Activated T-helper 1 cell treated with anti-CD3 and anti-CD28 coated beads, Interleukin-12 subunit alpha, Interleukin-12 subunit beta, Interleukin-2, Interleukin-4 antibody, amounts not matched to agents 30 ng/mL and 10 ng/mL and 1 ng/mL, durations not matched to agents 14 hours and 24 hours and 36 hours (primary cell): ENCODE data around the gene GYS2. TPM values are rescaled to one million over a fixed set of nuclear protein-coding genes. Genes with fewer than 3 reads are reported as not detected.

Experiments used
- DNase-seq: peaks from one replicate; pipeline ENCODE4 v3.0.0; 2021; ENCODE audit warnings: low spot score
- H3K27ac Mint-ChIP-seq: one replicate; pipeline ENCODE4 v1.8.0; 2021; ENCODE audit warnings: mild to moderate bottlenecking, mixed read lengths
- H3K27me3 Mint-ChIP-seq: one replicate; pipeline ENCODE4 v1.8.0; 2022; ENCODE audit warnings: mild to moderate bottlenecking, moderate library complexity, mixed read lengths; ENCODE audit not compliant: insufficient read depth
- H3K36me3 Mint-ChIP-seq: one replicate; pipeline ENCODE4 v1.8.0; 2021; ENCODE audit warnings: low read depth, mixed read lengths
- H3K4me1 Mint-ChIP-seq: one replicate; pipeline ENCODE4 v1.8.0; 2021; ENCODE audit warnings: low read depth, mixed read lengths
- H3K4me3 Mint-ChIP-seq: one replicate; pipeline ENCODE4 v1.8.0; 2021; ENCODE audit warnings: mild to moderate bottlenecking, moderate library complexity, mixed read lengths
- H3K9me3 Mint-ChIP-seq: one replicate; pipeline ENCODE4 v1.8.0; 2021; ENCODE audit warnings: mixed read lengths
- intact Hi-C: fragments of 100-400 bp; cut with micrococcal nuclease; formaldehyde crosslinking; loops from one replicate; pipeline ENCODE4 v1.15.1; 2024
- total RNA-seq: library from RNA; stranded (reverse); gene quantifications from 2 replicates; pipeline ENCODE4 v1.2.3, GENCODE V29; 2022

GYS2 gene
- total RNA-seq, 1 donor from 2014 or later, result 0.16 TPM

DNA sequence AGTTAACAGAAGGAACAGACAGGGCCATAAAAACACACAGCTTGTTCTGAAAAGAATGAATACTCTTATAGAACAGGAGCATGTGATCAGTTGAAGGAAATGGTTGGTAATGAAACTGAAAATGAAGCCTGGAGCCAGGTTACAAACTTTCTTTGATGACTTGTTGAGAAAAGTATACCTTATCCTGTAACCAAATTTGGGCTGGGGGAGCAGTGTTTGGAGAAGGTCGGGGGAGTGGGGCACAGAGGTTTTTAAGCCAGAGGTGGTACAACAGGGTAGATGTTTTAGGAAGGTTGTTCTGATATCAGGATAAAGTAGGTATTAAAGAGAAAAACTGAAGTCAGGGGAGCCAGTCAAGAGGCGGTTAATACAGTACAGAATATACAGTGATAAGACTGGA, 94.9 kb downstream of the GYS2 start:
- Mint-ChIP-seq H3K4me1 (peaks cover 42% of the 10 kb centered on the region), H3K4me3 (peak overlapping the region; percentile 76), H3K9me3 (no peaks in the 10 kb centered on the region), H3K27me3 (no peaks in the 10 kb centered on the region), H3K27ac (peak overlapping the region; percentile 89), H3K36me3 (peaks cover 46% of the 10 kb centered on the region)
- intact Hi-C loops, result loop anchor here (1.0 to 10.0 kb wide), 4 partner anchors 8 to 195 kb away; partner anchors contain the start of genes GOLT1B, LDHB and RECQL
- DNase-seq, result peak; percentile 33

DNA sequence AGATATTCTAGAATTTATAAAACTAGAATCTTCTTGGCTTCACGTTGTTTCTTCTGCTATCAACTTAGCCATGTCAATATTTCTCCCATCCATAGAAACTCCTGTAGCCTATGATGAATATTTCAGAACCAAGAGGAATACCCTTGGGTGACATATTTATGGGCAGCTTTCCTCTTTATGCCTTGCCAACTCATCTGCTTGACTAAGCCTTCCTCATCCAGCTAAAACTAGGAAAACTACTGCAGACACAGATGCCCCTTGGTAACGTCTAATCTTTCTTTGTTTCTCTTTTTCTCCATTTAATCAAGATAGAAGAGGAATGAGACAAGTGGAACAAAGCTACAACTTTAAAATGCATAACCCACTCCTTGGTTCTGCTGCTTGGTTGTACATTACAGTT, 96.8 kb downstream of the GYS2 start:
- no peak overlapping the region for H3K4me3 Mint-ChIP-seq
- no peak for DNase-seq
- H3K36me3 Mint-ChIP-seq, result peaks cover 34% of the 10 kb centered on the region
- H3K9me3 Mint-ChIP-seq, result no peaks in the 10 kb centered on the region
- H3K27me3 Mint-ChIP-seq, result no peaks in the 10 kb centered on the region
- peaks cover 61% of the 10 kb centered on the region for H3K4me1 Mint-ChIP-seq
- intact Hi-C loops, result loop anchor here (10.0 kb wide), 1 partner anchor 193 kb away; no protein-coding TSS in a partner anchor
- H3K27ac Mint-ChIP-seq, result no peak overlapping the region

DNA sequence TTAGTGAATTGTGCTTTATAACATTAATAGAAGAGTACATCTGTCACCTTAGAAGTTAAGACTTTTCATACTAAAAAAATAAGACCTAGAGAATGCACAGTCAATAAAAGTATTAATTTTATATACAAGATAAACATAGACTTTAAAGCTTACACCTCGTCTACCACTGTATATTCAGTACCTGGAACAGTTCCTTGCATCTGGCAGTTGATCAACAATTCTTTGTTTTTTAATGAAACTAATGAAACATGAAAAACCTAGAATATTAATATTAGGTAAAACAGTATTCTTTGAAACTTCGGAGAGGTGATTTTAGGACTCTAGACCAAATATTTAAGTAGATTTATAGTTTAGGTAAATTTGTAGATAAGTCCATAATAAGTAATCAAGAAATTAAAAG, 98.8 kb downstream of the GYS2 start:
- DNase-seq, result no peak
- Mint-ChIP-seq H3K9me3 (no peaks in the 10 kb centered on the region), H3K27me3 (no peaks in the 10 kb centered on the region), H3K4me3 (no peak overlapping the region), H3K27ac (no peak overlapping the region), H3K36me3 (peaks cover 27% of the 10 kb centered on the region), H3K4me1 (peaks cover 60% of the 10 kb centered on the region)
- intact Hi-C loops, result loop anchor here (10.0 kb wide), 1 partner anchor 191 kb away; no protein-coding TSS in a partner anchor

DNA sequence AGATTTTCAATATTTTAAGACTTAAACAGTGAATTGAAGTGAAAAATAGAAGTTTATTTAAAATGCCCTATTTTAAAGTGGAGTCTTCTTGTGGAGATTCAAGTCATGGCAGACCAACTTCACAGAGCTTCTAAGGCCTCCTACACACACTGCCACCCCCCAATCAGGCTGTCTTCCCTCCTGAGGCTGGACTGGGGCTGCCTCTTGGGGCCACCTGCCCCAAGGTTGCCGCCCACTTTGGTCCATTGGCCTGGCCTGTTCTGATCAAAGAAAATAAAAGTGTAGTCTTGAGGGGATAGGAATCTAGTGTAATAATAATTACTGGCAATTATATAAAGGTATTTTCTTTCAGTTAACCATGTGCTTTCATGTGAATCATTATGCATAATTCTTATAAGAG, 101.8 kb downstream of the GYS2 start:
- Mint-ChIP-seq H3K36me3 (peaks cover 12% of the 10 kb centered on the region), H3K27me3 (no peaks in the 10 kb centered on the region), H3K4me1 (peaks cover 49% of the 10 kb centered on the region), H3K27ac (peak overlapping the region; percentile 8), H3K4me3 (no peak overlapping the region), H3K9me3 (no peaks in the 10 kb centered on the region)
- DNase-seq, result no peak
- intact Hi-C loops, result loop anchor here (5.0 to 10.0 kb wide), 2 partner anchors 188 to 544 kb away; partner anchors contain the start of gene CMAS

DNA sequence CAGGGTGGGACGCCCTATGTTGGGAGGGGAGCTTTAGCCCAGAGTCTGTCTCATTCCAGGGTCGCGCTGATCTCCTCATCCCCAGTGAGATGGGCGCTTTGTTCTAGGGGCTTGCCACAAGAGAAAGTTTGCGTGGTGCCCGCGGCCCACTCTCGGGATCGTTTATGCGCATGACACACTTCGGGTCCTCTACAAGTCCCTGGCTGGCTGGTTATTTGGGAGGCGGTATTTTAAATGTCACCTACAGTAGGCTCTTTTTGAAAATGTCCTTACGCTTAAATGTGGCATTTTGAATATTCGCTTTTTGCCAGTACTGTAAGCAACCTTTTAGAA, 102.5 kb downstream of the GYS2 start:
- H3K9me3 Mint-ChIP-seq, result no peaks in the 10 kb centered on the region
- H3K4me1 Mint-ChIP-seq, result peaks cover 49% of the 10 kb centered on the region
- H3K27me3 Mint-ChIP-seq, result no peaks in the 10 kb centered on the region
- peak; percentile 25 for DNase-seq
- intact Hi-C loops, result loop anchor here (5.0 to 10.0 kb wide), 2 partner anchors 187 to 545 kb away; partner anchors contain the start of gene CMAS
- H3K36me3 Mint-ChIP-seq, result peaks cover 14% of the 10 kb centered on the region
- H3K4me3 Mint-ChIP-seq, result no peak overlapping the region
- H3K27ac Mint-ChIP-seq, result no peak overlapping the region

DNA sequence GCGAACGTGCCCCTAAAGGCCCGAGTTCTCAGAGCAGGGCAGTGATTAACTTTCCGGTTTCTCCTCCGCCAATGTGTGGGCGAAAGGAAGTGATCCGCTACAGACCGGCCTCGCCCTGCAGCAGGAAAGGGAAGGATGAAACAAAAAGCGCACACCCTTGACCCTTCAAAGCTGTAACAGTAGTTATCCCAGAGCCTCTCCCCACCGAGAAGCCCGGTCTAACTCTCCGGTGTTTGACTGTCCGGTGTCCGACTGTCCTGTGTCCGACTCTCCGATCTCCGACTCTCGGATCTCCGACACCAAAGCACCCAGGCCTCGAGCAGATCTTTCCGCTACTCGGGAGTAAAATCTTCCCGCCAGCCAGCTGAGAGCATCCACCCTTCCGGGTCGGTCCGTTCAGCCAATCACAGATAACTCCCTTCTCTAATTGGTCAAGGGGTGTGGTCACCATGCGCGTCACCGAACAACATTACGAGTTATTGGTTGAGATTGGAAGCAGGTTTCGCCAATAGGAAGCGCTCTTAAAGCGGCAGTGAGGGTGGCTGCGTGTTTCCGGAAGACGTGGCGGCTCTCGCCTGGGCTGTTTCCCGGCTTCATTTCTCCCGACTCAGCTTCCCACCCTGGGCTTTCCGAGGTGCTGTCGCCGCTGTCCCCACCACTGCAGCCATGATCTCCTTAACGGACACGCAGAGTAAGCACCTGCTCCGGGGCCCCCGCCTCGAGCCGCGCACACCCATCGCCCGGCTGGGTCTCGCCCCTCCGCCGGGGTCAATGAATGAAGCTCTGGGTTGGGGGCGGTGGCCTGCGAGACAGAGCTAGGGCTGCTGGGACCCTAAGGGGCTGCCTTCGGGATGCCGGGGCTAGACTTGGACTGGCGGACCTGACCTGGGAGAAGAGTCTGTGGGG, 103.1 kb downstream of the GYS2 start, which contains the start of the genes GOLT1B and RECQL:
GOLT1B (plus strand) TSS at position 532 of the 906 bp plus-strand sequence; CDS start at position 667, 135 bp downstream.
RECQL (minus strand) TSS at position 378 of the 906 bp plus-strand sequence. CDS start 2,065 bp downstream, outside the sequence.
- Mint-ChIP-seq H3K36me3 (peaks cover 18% of the 10 kb centered on the region), H3K27ac (peak within 1 kb of the TSS; percentile 8), H3K9me3 (no peaks in the 10 kb centered on the region), H3K4me3 (no peak within 1 kb of the TSS), H3K4me1 (peaks cover 49% of the 10 kb centered on the region), H3K27me3 (no peaks in the 10 kb centered on the region)
- peak; percentile 90 for DNase-seq
- intact Hi-C loops, result loop anchor here (1.0 to 10.0 kb wide), 10 partner anchors 8 to 546 kb away; partner anchors contain the start of genes CMAS, LDHB and PYROXD1

DNA sequence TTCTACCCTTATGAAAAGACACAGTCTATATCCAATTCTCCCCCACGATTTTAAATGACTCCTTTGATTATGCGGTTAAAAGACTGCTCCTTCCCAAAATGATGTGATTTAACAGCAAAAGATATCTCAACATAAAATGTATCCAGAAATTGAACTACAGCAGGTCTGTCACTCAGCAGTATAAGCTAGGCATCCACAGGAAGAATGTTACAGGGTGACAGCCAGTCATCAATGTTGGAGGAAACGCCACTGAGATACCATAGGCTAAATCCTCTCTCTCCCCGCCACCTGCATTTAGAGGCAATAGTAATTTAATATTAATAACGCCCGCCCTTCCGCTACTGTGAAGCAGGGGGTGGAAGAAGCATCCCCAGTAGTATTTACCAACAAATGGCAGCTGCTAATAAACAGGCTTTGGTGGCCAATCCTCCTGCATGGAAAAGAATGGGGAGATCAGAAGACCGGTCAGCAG, 103.8 kb downstream of the GYS2 start:
- intact Hi-C loops, result loop anchor here (1.0 to 10.0 kb wide), 10 partner anchors 8 to 546 kb away; partner anchors contain the start of genes CMAS, LDHB and PYROXD1
- Mint-ChIP-seq H3K4me1 (peaks cover 49% of the 10 kb centered on the region), H3K4me3 (no peak overlapping the region), H3K27ac (no peak overlapping the region), H3K9me3 (no peaks in the 10 kb centered on the region), H3K27me3 (no peaks in the 10 kb centered on the region), H3K36me3 (peaks cover 22% of the 10 kb centered on the region)
- no peak for DNase-seq

DNA sequence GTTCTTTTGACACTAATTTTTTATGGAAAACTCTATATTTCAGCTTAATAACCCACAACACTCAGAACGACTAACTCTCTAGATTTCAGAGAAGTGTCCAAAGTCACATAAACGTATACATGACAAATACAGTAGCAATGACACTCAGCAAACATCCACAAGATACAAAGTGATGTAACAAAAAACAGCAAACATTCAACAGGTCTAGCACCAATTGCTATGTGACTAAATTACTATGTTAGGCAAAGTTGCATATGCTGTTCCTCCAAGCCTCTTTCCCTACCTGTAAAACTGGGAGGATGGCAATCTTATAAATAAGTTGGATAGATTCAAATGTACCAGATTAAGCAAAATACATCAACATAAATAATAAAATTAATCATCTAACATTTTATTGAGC, 104.9 kb downstream of the GYS2 start:
- no peak overlapping the region for H3K27ac Mint-ChIP-seq
- H3K36me3 Mint-ChIP-seq, result peaks cover 27% of the 10 kb centered on the region
- no peak for DNase-seq
- no peaks in the 10 kb centered on the region for H3K9me3 Mint-ChIP-seq
- intact Hi-C loops, result loop anchor here (5.0 to 10.0 kb wide), 2 partner anchors 185 to 548 kb away; partner anchors contain the start of gene CMAS
- H3K4me3 Mint-ChIP-seq, result peak overlapping the region; percentile 13
- peaks cover 42% of the 10 kb centered on the region for H3K4me1 Mint-ChIP-seq
- no peaks in the 10 kb centered on the region for H3K27me3 Mint-ChIP-seq

Other genes starting within 250 kb of the GYS2 start
- not detected in 2 replicates for gene IAPP, start 231.9 kb downstream of the GYS2 start, total RNA-seq
- 36.0 TPM in 2 replicates for gene PYROXD1, start 167.2 kb downstream of the GYS2 start, total RNA-seq
- gene RECQL, start 103.2 kb downstream of the GYS2 start, total RNA-seq, result 56.4 and 60.6 TPM in 2 replicates
- gene GOLT1B, start 103.1 kb downstream of the GYS2 start, total RNA-seq, result 42.6 and 46.5 TPM in 2 replicates
- 0.49 and 1.0 TPM in 2 replicates for gene SPX, start 78.6 kb downstream of the GYS2 start, total RNA-seq
- gene LDHB, start 53.0 kb upstream of the GYS2 start, total RNA-seq, result 1,359 and 1,451 TPM in 2 replicates
- gene KCNJ8, start 169.9 kb upstream of the GYS2 start, total RNA-seq, result not detected in 2 replicates